Activated T-cell treated with anti-CD3 and anti-CD28 coated beads, Interleukin-2, amount 50 U/mL, for 72 hours (primary cell): ENCODE measurements around the gene SLC44A1. TPM values are rescaled to one million over a fixed set of nuclear protein-coding genes. Genes with fewer than 3 reads are reported as not detected.

ENCODE experiments used
- ATAC-seq, 2 donors: fragments of 150-1000 bp; cut with Tn5 transposase; replicated peaks in 1 of 2; 2 replicates each; pipeline ENCODE4 v1.10.0; 2021; ENCODE audit warnings: moderate library complexity in 2 of 2, mild to moderate bottlenecking in 1 of 2
- DNase-seq, 2 donors: peaks; one replicate each; pipeline ENCODE4 v3.0.0; 2021 to 2022; ENCODE audit warnings: mixed read lengths in 1 of 2
- H3K27ac Mint-ChIP-seq: one replicate; pipeline ENCODE4 v1.8.0; 2022; ENCODE audit warnings: mild to moderate bottlenecking, moderate library complexity, mixed read lengths
- H3K27me3 Mint-ChIP-seq: one replicate; pipeline ENCODE4 v1.8.0; 2022; ENCODE audit warnings: low read depth, mixed read lengths
- H3K36me3 Mint-ChIP-seq, 2 donors: one replicate each; pipeline ENCODE4 v1.8.0; 2022; ENCODE audit warnings: mixed read lengths in 2 of 2, mild to moderate bottlenecking in 1 of 2; ENCODE audit not compliant: insufficient read depth in 2 of 2
- H3K4me1 Mint-ChIP-seq: one replicate; pipeline ENCODE4 v1.8.0; 2022; ENCODE audit warnings: low read depth, mixed read lengths
- H3K4me3 Mint-ChIP-seq, 2 donors: one replicate each; pipeline ENCODE4 v1.8.0; 2022; ENCODE audit warnings: mild to moderate bottlenecking in 2 of 2, mixed read lengths in 2 of 2, moderate library complexity in 2 of 2
- H3K9me3 Mint-ChIP-seq, 2 donors: one replicate each; pipeline ENCODE4 v1.8.0; 2022; ENCODE audit warnings: mixed read lengths in 2 of 2
- total RNA-seq, 2 donors: library from RNA; stranded (reverse); gene quantifications; one replicate each; pipeline ENCODE4 v1.2.3, GENCODE V29; 2022

The SLC44A1 gene
- total RNA-seq, 2 donors from 2014 or later = 10.0 to 11.8 TPM

GRCh38 chr9:105452185-105452584, 207.7 kb downstream of the SLC44A1 start:
- DNase-seq (no peak), ATAC-seq (no peak)
- H3K27me3 Mint-ChIP-seq = peaks cover 10% of the 10 kb centered on the region
- no peak overlapping the region for H3K4me3 Mint-ChIP-seq
- no peak overlapping the region for H3K27ac Mint-ChIP-seq
- H3K9me3 Mint-ChIP-seq = no peaks in the 10 kb centered on the region
- peaks cover 14% of the 10 kb centered on the region for H3K4me1 Mint-ChIP-seq
- H3K36me3 Mint-ChIP-seq = no peaks in the 10 kb centered on the region

GRCh38 chr9:105455836-105456475, 211.5 kb downstream of the SLC44A1 start:
- no peak for ATAC-seq
- peaks cover 3 to 5% of the 10 kb centered on the region in 2 donors for H3K36me3 Mint-ChIP-seq
- H3K27ac Mint-ChIP-seq = no peak overlapping the region
- DNase-seq = no peak
- H3K27me3 Mint-ChIP-seq = no peaks in the 10 kb centered on the region
- H3K4me3 Mint-ChIP-seq = no peak overlapping the region
- peaks cover 0 to 2% of the 10 kb centered on the region in 2 donors for H3K9me3 Mint-ChIP-seq
- no peaks in the 10 kb centered on the region for H3K4me1 Mint-ChIP-seq

- DNase-seq = no peak
- Mint-ChIP-seq H3K27me3 (no peaks in the 10 kb centered on the region), H3K36me3 (peaks cover 3 to 5% of the 10 kb centered on the region in 2 donors), H3K4me1 (no peaks in the 10 kb centered on the region), H3K9me3 (peaks cover 0 to 2% of the 10 kb centered on the region in 2 donors), H3K27ac (no peak overlapping the region), H3K4me3 (no peak overlapping the region)
- no peak for ATAC-seq
Observed at GRCh38 chr9:105457560-105458294, 213.3 kb downstream of the SLC44A1 start.

GRCh38 chr9:105458404-105458803, 214.0 kb downstream of the SLC44A1 start:
- ATAC-seq (no peak), DNase-seq (no peak)
- Mint-ChIP-seq H3K4me1 (no peaks in the 10 kb centered on the region), H3K27ac (no peak overlapping the region), H3K36me3 (peaks cover 3 to 5% of the 10 kb centered on the region in 2 donors), H3K4me3 (no peak overlapping the region), H3K9me3 (peaks cover 0 to 2% of the 10 kb centered on the region in 2 donors), H3K27me3 (no peaks in the 10 kb centered on the region)

GRCh38 chr9:105459336-105459735, 214.9 kb downstream of the SLC44A1 start:
- Mint-ChIP-seq H3K9me3 (peaks cover 0 to 2% of the 10 kb centered on the region in 2 donors), H3K27ac (no peak overlapping the region), H3K36me3 (peaks cover 3 to 5% of the 10 kb centered on the region in 2 donors), H3K27me3 (no peaks in the 10 kb centered on the region), H3K4me1 (no peaks in the 10 kb centered on the region), H3K4me3 (no peak overlapping the region)
- no peak for ATAC-seq
- DNase-seq = no peak

- no peaks in the 10 kb centered on the region for H3K9me3 Mint-ChIP-seq
- DNase-seq (no peak), ATAC-seq (no peak)
- H3K27me3 Mint-ChIP-seq = no peaks in the 10 kb centered on the region
- no peak overlapping the region for H3K27ac Mint-ChIP-seq
- H3K4me1 Mint-ChIP-seq = no peaks in the 10 kb centered on the region
- peaks cover 2 to 3% of the 10 kb centered on the region in 2 donors for H3K36me3 Mint-ChIP-seq
- H3K4me3 Mint-ChIP-seq = no peak overlapping the region
Observed at GRCh38 chr9:105466898-105467455, 222.5 kb downstream of the SLC44A1 start.

GRCh38 chr9:105468875-105469274, 224.4 kb downstream of the SLC44A1 start:
- DNase-seq (no peak), ATAC-seq (no peak)
- H3K36me3 Mint-ChIP-seq = peaks cover 2 to 3% of the 10 kb centered on the region in 2 donors
- H3K9me3 Mint-ChIP-seq = no peaks in the 10 kb centered on the region
- no peak overlapping the region for H3K27ac Mint-ChIP-seq
- H3K27me3 Mint-ChIP-seq = no peaks in the 10 kb centered on the region
- H3K4me1 Mint-ChIP-seq = no peaks in the 10 kb centered on the region
- H3K4me3 Mint-ChIP-seq = no peak overlapping the region

GRCh38 chr9:105473221-105473620, 228.8 kb downstream of the SLC44A1 start:
- DNase-seq (no peak), ATAC-seq (no peak)
- H3K27ac Mint-ChIP-seq = no peak overlapping the region
- H3K4me3 Mint-ChIP-seq = no peak overlapping the region
- H3K4me1 Mint-ChIP-seq = no peaks in the 10 kb centered on the region
- H3K27me3 Mint-ChIP-seq = no peaks in the 10 kb centered on the region
- peaks cover 2 to 3% of the 10 kb centered on the region in 2 donors for H3K36me3 Mint-ChIP-seq
- no peaks in the 10 kb centered on the region for H3K9me3 Mint-ChIP-seq

GRCh38 chr9:105475302-105475701, 230.9 kb downstream of the SLC44A1 start:
- Mint-ChIP-seq H3K36me3 (peaks cover 0 to 2% of the 10 kb centered on the region in 2 donors), H3K27ac (no peak overlapping the region)
- ATAC-seq = no peak

GRCh38 chr9:105479846-105480245, 235.4 kb downstream of the SLC44A1 start:
- no peak for DNase-seq
- H3K4me3 Mint-ChIP-seq = no peak overlapping the region
- no peaks in the 10 kb centered on the region for H3K9me3 Mint-ChIP-seq
- no peaks in the 10 kb centered on the region for H3K36me3 Mint-ChIP-seq
- no peaks in the 10 kb centered on the region for H3K27me3 Mint-ChIP-seq
- no peak overlapping the region for H3K27ac Mint-ChIP-seq
- H3K4me1 Mint-ChIP-seq = no peaks in the 10 kb centered on the region
- ATAC-seq = no peak

More at GRCh38 chr9:105475302-105475701, 230.9 kb downstream of the SLC44A1 start:
- Mint-ChIP-seq H3K4me3 (no peak overlapping the region), H3K27me3 (no peaks in the 10 kb centered on the region), H3K9me3 (no peaks in the 10 kb centered on the region), H3K4me1 (no peaks in the 10 kb centered on the region)
- DNase-seq = no peak

- Mint-ChIP-seq H3K36me3 (no peaks in the 10 kb centered on the region), H3K4me1 (no peaks in the 10 kb centered on the region), H3K9me3 (no peaks in the 10 kb centered on the region), H3K27me3 (no peaks in the 10 kb centered on the region), H3K4me3 (no peak overlapping the region), H3K27ac (no peak overlapping the region)
- DNase-seq (no peak), ATAC-seq (no peak)
Observed at GRCh38 chr9:105483618-105484017, 239.2 kb downstream of the SLC44A1 start.

GRCh38 chr9:105484226-105484625, 239.8 kb downstream of the SLC44A1 start:
- Mint-ChIP-seq H3K4me3 (no peak overlapping the region), H3K4me1 (no peaks in the 10 kb centered on the region), H3K36me3 (no peaks in the 10 kb centered on the region), H3K27ac (no peak overlapping the region), H3K9me3 (no peaks in the 10 kb centered on the region), H3K27me3 (no peaks in the 10 kb centered on the region)
- DNase-seq = no peak
- no peak for ATAC-seq

GRCh38 chr9:105485131-105485530, 240.7 kb downstream of the SLC44A1 start:
- Mint-ChIP-seq H3K27me3 (no peaks in the 10 kb centered on the region), H3K9me3 (no peaks in the 10 kb centered on the region), H3K4me3 (no peak overlapping the region), H3K27ac (no peak overlapping the region), H3K4me1 (no peaks in the 10 kb centered on the region), H3K36me3 (no peaks in the 10 kb centered on the region)
- ATAC-seq = no peak
- no peak for DNase-seq
